MM.1S (cell line): ENCODE results near the gene CDKN2B-AS1.

Source experiments
- DNase-seq: peaks from one replicate; pipeline ENCODE4 v3.0.0-alpha.2; 2015
- H2AFZ ChIP-seq: fragments of 300-600 bp; sonication (generic); 2 replicates; pipeline ENCODE4 v1.6.0; 2016; ENCODE audit warnings: antibody characterized with exemption, low read length
- H3F3A ChIP-seq: fragments of 300-600 bp; sonication (generic); 2 replicates; pipeline ENCODE4 v1.6.1; 2016; ENCODE audit warnings: mild to moderate bottlenecking, antibody characterized with exemption, low read length, moderate library complexity, mixed read lengths; ENCODE audit not compliant: insufficient read depth
- H3K27ac ChIP-seq: fragments of 300-600 bp; sonication (generic); 2 replicates; pipeline ENCODE4 v1.5.1; 2016; ENCODE audit warnings: mild to moderate bottlenecking, low read length
- H3K27me3 ChIP-seq: fragments of 300-600 bp; sonication (generic); replicated peaks from 2 replicates; pipeline ENCODE4 v1.6.0; 2016; ENCODE audit warnings: low read length; ENCODE audit not compliant: insufficient read depth
- H3K36me3 ChIP-seq: fragments of 300-600 bp; sonication (generic); replicated peaks from 2 replicates; pipeline ENCODE4 v1.6.1; 2016; ENCODE audit warnings: mild to moderate bottlenecking, low read length, mixed read lengths; ENCODE audit not compliant: insufficient read depth
- H3K4me1 ChIP-seq: fragments of 300-600 bp; sonication (generic); 2 replicates; pipeline ENCODE4 v1.6.1; 2016; ENCODE audit warnings: low read length, mixed read lengths
- H3K4me2 ChIP-seq: fragments of 300-600 bp; sonication (generic); 2 replicates; pipeline ENCODE4 v1.6.0; 2016; ENCODE audit warnings: low read depth, low read length
- H3K4me3 ChIP-seq: fragments of 300-600 bp; sonication (generic); 2 replicates; pipeline ENCODE4 v1.5.1; 2016; ENCODE audit warnings: low read length, mixed read lengths
- H3K79me2 ChIP-seq: fragments of 300-600 bp; sonication (generic); 2 replicates; pipeline ENCODE4 v1.6.1; 2016; ENCODE audit warnings: mixed run types, low read length, mixed read lengths
- H3K9ac ChIP-seq: fragments of 300-600 bp; sonication (generic); 2 replicates; pipeline ENCODE4 v1.6.1; 2016; ENCODE audit warnings: low read length, mixed read lengths
- H3K9me2 ChIP-seq: fragments of 300-600 bp; sonication (generic); replicated peaks from 2 replicates; pipeline ENCODE4 v1.6.1; 2016; ENCODE audit warnings: mild to moderate bottlenecking, low read length, mixed read lengths; ENCODE audit not compliant: insufficient read depth
- H3K9me3 ChIP-seq: fragments of 300-600 bp; sonication (generic); replicated peaks from 2 replicates; pipeline ENCODE4 v1.6.1; 2016; ENCODE audit warnings: mild to moderate bottlenecking, low read length, mixed read lengths; ENCODE audit not compliant: insufficient read depth
- H4K20me1 ChIP-seq: fragments of 300-600 bp; sonication (generic); 2 replicates; pipeline ENCODE4 v1.6.1; 2016; ENCODE audit warnings: mild to moderate bottlenecking, low read length, moderate library complexity, mixed read lengths; ENCODE audit not compliant: insufficient read depth
- CTCF ChIP-seq: fragments of 300-600 bp; sonication (generic); IDR thresholded peaks from 2 replicates; pipeline ENCODE4 v1.5.1; 2016; ENCODE audit warnings: antibody characterized with exemption, low read length, mixed read lengths
- EZH2 ChIP-seq: fragments of 300-600 bp; sonication (generic); optimal IDR thresholded peaks from 2 replicates; pipeline ENCODE3; 2017; ENCODE audit warnings: low read depth, mild to moderate bottlenecking, antibody characterized with exemption, low read length, mixed read lengths
- EZH2phosphoT487 ChIP-seq: fragments of 300-600 bp; sonication (generic); IDR thresholded peaks from 2 replicates; pipeline ENCODE4 v1.6.1; 2018; ENCODE audit warnings: antibody characterized with exemption, low read length

CDKN2B-AS1 gene

DNA sequence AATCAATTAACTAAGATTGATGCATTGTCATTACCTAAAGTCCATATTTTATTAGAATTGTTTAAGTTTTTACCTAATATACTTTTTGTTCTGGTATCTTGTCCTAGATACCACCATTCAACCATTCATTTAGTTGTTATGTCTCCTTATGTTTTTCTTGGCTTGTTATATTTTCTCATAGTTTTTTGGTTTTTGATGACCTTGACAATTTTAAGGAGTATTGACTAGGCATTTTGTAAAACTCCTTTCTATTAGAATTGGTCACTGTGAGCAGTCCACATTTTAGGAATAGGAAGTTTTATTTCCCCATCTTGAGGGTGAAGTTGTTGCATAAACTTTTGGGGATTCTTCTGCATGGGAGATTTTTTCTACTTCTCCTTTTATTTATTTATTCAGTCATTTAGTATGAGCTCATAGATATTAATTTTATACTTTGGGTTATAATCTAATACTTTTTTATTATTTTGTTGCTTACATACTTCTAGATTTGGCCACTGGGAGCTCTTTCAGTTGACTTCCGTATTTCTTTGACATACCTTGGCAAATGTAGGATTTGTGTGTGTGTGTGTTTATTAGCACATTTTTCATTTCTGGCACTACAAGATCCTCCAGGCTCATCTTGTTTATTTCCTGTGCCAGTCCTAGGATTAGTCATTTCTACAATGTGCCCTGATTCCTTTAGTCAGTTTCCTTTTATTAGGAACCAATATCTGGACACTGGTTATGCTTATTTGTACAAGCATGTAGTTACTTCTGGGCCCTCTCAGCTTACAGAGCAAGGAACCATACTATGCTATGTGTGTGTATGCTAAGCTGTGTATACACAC, 149.4 kb downstream of the CDKN2B-AS1 start:
- Histone ChIP-seq H3K27ac (no peak overlapping the region), H3K4me3 (no peak overlapping the region)
- DNase-seq: no peak

DNA sequence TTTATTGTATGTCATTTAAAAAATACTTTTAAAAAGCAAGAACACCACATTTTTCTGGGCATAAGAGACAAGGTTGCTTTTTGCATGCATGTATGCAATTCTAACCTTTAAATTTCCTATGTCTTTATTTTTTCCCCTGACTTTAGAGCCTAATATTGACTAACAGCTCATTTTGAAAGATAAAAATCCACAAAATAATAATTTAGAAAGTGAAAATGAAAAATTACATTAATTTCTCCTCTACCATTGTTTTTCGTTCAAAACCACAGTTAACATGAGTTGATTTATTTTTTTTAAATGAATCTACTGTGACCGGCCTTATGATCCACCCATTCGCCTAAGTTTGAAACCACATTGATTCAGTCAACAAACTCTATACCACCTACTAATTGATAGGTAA, 152.0 kb downstream of the CDKN2B-AS1 start:
- H3K9me3 ChIP-seq: no peaks in the 10 kb centered on the region
- no peaks in the 10 kb centered on the region for H3K27me3 ChIP-seq
- H3K79me2 ChIP-seq: no peaks in the 10 kb centered on the region
- H3K27ac ChIP-seq: no peak overlapping the region
- no peak overlapping the region for H3K4me3 ChIP-seq
- H4K20me1 ChIP-seq: no peaks in the 10 kb centered on the region
- H3K9ac ChIP-seq: no peak overlapping the region
- no peaks in the 10 kb centered on the region for H3K4me1 ChIP-seq
- no peaks in the 10 kb centered on the region for H3F3A ChIP-seq
- no peaks in the 10 kb centered on the region for H3K9me2 ChIP-seq
- TF ChIP-seq EZH2phosphoT487 (no peak), EZH2 (no peak), CTCF (no peak)
- no peaks in the 10 kb centered on the region for H3K36me3 ChIP-seq
- H3K4me2 ChIP-seq: no peak overlapping the region
- no peak for DNase-seq
- no peak overlapping the region for H2AFZ ChIP-seq

More for the DNA sequence above, 149.4 kb downstream of the CDKN2B-AS1 start:
- no peaks in the 10 kb centered on the region for H4K20me1 ChIP-seq
- H3K36me3 ChIP-seq: no peaks in the 10 kb centered on the region
- H3K9me2 ChIP-seq: no peaks in the 10 kb centered on the region
- no peaks in the 10 kb centered on the region for H3F3A ChIP-seq
- TF ChIP-seq CTCF: no peak
- no peak for TF ChIP-seq EZH2phosphoT487
- TF ChIP-seq EZH2: no peak
- H3K9me3 ChIP-seq: no peaks in the 10 kb centered on the region
- no peak overlapping the region for H3K9ac ChIP-seq
- no peaks in the 10 kb centered on the region for H3K79me2 ChIP-seq
- no peak overlapping the region for H2AFZ ChIP-seq
- H3K4me1 ChIP-seq: no peaks in the 10 kb centered on the region
- H3K27me3 ChIP-seq: no peaks in the 10 kb centered on the region
- H3K4me2 ChIP-seq: no peak overlapping the region

GRCh38 chr9:22147813-22148527, 153.4 kb downstream of the CDKN2B-AS1 start:
- Histone ChIP-seq H3K4me3 (no peak overlapping the region), H3K36me3 (no peaks in the 10 kb centered on the region), H3K9me3 (no peaks in the 10 kb centered on the region), H3K79me2 (no peaks in the 10 kb centered on the region), H3K4me2 (no peak overlapping the region), H2AFZ (no peak overlapping the region), H3K9me2 (no peaks in the 10 kb centered on the region), H3K9ac (no peak overlapping the region), H3K27ac (no peak overlapping the region), H3K4me1 (no peaks in the 10 kb centered on the region), H3K27me3 (no peaks in the 10 kb centered on the region), H3F3A (no peaks in the 10 kb centered on the region), H4K20me1 (no peaks in the 10 kb centered on the region)
- TF ChIP-seq EZH2: no peak
- no peak for DNase-seq

DNA sequence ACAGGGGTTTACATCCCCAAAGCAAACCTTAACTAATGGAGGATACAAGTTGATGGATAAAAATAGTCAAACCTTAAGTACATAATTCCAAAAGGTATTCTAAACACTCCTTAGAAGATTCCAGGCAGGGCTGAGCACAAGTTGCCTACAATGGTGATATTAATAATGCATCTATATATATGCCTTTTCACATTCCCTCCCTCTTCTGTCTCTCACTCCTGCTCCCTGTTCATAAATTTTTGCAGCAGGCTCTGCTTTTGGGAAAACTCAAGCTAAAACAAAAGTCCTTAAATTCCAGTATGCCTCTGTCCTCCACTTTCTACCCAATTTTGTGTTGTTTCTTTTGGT, 153.9 kb downstream of the CDKN2B-AS1 start:
- Histone ChIP-seq H3K27me3 (no peaks in the 10 kb centered on the region), H3F3A (no peaks in the 10 kb centered on the region), H3K4me3 (no peak overlapping the region), H3K27ac (no peak overlapping the region), H3K36me3 (no peaks in the 10 kb centered on the region), H2AFZ (no peak overlapping the region), H3K9ac (no peak overlapping the region), H3K79me2 (no peaks in the 10 kb centered on the region), H3K9me3 (no peaks in the 10 kb centered on the region), H3K4me2 (no peak overlapping the region), H3K4me1 (no peaks in the 10 kb centered on the region), H4K20me1 (no peaks in the 10 kb centered on the region), H3K9me2 (no peaks in the 10 kb centered on the region)
- DNase-seq: no peak
- TF ChIP-seq EZH2: no peak
- TF ChIP-seq CTCF: no peak
- no peak for TF ChIP-seq EZH2phosphoT487
